ACC112 (cell line): ENCODE data around the gene COL8A2.

Source experiments
- H2AFZ ChIP-seq: fragments of 200-600 bp; sonication (generic); one replicate; pipeline ENCODE4 v1.6.0; 2017; ENCODE audit warnings: antibody characterized with exemption, low read length; ENCODE audit not compliant: unreplicated experiment
- H3K27ac ChIP-seq: fragments of 200-600 bp; sonication (generic); 2 replicates; pipeline ENCODE4 v1.5.1; 2014; ENCODE audit warnings: low read depth, mild to moderate bottlenecking, antibody characterized with exemption, low read length, moderate library complexity
- H3K27me3 ChIP-seq: fragments of 200-600 bp; sonication (generic); 2 replicates; pipeline ENCODE4 v1.6.1; 2014; ENCODE audit warnings: mild to moderate bottlenecking, antibody characterized with exemption, low read length, moderate library complexity, mixed read lengths; ENCODE audit not compliant: insufficient read depth
- H3K36me3 ChIP-seq: fragments of 200-600 bp; sonication (generic); 2 replicates; pipeline ENCODE4 v1.6.1; 2016; ENCODE audit warnings: mild to moderate bottlenecking, antibody characterized with exemption, low read length, moderate library complexity, mixed read lengths; ENCODE audit not compliant: insufficient read depth
- H3K4me1 ChIP-seq: fragments of 200-600 bp; sonication (generic); one replicate; pipeline ENCODE4 v1.6.1; 2016; ENCODE audit warnings: low read length, mixed read lengths; ENCODE audit not compliant: insufficient read depth, unreplicated experiment, control insufficient read depth
- H3K4me3 ChIP-seq: fragments of 200-600 bp; sonication (generic); 2 replicates; pipeline ENCODE4 v1.5.1; 2014; ENCODE audit warnings: mild to moderate bottlenecking, low read depth, low read length
- H3K79me2 ChIP-seq: fragments of 200-600 bp; sonication (generic); one replicate; pipeline ENCODE4 v1.6.0; 2016; ENCODE audit warnings: low read length; ENCODE audit not compliant: control insufficient read depth, unreplicated experiment, insufficient read depth

COL8A2 gene

DNA sequence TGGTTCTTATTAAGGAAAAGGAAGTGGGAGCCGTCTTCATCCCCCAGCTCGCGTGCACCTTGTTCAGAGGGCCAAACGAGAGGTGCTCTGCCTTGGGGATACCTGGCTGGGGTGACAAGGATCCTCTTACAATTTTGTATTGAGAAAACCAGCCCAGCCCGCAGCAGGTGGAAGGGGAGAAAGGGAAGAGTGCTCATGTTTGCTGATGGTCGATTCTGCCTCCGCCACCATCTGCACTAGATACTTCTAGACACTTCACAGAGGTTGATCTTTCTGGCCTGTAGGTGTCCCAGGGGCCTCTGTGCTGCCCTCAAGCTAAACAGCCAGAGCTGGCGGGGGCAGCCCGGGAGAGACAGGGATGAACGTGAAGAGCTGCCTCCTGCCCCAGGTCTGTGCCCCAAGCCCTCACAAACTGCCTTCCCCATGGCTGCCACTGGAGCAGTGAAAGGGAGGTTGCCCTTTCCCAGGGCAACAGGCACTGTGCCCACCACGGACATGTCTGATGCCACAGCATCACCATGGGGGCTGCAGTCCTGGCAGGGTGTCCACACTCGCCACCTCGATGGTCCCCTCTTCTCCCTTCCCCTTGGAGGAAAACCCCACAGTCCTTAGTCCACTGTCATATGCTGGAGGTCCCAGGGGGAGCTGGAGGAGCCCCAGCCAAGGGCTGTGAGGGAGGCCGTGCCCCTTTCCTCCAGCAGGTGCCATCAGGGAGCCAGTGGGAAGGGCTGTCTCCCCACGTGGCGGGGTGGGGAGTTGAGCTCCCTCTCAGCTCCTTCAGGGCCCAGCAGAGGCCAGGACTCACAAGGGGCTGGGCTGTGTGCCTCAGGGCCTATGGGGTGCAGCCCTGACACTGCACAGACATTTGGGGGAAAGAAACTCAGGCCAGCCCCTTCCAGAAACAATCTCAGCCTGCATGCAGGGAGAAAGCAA, 28.3 kb downstream of the COL8A2 start:
- Histone ChIP-seq H2AFZ (no peak overlapping the region), H3K79me2 (peaks cover 16% of the 10 kb centered on the region), H3K27me3 (no peaks in the 10 kb centered on the region), H3K4me1 (peaks cover 9% of the 10 kb centered on the region), H3K36me3 (peaks cover 30% of the 10 kb centered on the region), H3K4me3 (no peak overlapping the region), H3K27ac (no peak overlapping the region)

DNA sequence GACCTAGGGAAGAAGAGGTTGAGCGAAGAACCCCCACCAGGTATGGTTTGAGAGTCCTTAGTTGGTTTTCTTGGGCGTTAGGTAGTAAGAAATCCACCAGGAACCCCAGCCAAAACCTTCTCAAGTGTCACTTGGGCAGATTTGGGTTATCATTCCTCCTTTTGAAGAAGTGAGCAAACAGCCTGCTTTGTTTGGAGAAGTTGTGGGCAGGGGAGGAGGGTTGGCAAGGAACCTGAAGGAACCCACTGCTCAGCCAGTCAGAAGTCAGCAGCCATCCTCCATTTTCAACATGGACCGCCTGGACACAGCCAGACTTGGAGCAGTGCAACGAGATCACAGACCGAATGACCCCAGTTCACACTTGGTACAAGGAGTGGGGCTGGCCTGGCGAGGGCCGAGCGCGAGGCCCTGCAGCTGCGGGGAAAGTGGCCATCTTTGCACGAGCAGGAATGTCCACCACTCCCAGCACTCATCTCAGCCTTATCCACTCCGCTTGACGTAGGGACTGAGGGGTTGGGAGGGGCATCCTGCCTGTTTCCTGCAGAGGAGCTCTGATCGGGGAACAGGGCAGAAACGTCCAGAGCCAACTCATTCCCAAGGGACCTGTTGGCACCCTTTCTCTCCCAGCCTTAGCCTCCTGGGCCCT, 29.1 kb downstream of the COL8A2 start:
- H3K79me2 ChIP-seq: peaks cover 25% of the 10 kb centered on the region
- H3K27ac ChIP-seq: no peak overlapping the region
- H3K27me3 ChIP-seq: no peaks in the 10 kb centered on the region
- H3K4me1 ChIP-seq: peaks cover 9% of the 10 kb centered on the region
- H3K4me3 ChIP-seq: no peak overlapping the region
- no peak overlapping the region for H2AFZ ChIP-seq
- peaks cover 36% of the 10 kb centered on the region for H3K36me3 ChIP-seq

DNA sequence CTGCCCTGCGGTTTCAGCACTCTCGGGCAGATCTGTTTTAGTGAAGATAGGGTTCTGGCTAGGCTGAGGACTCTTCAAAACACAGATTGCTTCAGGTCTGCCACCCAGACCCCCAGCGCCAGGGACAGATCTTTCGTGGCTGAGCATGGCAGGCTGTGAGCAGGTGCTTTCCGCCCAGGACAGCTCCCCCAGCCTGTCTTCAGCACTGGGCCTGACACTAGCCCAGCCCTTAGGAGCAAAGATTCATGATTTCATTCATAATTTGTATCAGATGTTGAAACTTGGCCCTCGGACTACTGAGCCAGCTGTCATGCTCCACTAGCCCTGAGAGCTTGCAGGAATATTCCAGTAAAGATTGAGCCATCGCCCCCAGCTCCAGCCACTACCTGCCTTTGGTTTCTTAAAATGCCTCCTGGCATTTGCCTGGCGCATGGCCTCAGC, 30.4 kb downstream of the COL8A2 start:
- peaks cover 36% of the 10 kb centered on the region for H3K36me3 ChIP-seq

DNA sequence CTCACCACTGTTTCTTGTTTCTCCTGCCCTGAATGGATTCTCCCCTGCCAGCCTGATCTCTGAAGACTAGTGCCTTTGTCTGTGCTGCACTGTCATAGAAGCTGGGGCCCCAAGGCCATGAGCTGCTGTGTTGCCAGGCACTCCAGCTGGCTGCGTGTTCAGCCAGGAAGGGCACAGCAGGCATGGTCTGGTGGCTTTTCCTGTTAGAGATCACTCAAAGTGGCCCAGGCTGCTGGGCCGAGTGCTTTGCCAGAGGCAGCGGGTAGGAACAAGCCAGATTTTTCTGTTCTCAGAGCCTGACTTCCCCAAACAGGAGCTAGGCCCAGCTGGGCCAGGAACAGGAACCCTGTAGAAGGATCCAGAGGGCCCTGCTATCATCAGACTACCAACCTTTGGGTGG, 31.1 kb downstream of the COL8A2 start:
- no peak overlapping the region for H3K27ac ChIP-seq
- peaks cover 6% of the 10 kb centered on the region for H3K4me1 ChIP-seq
- no peak overlapping the region for H3K4me3 ChIP-seq
- H3K27me3 ChIP-seq: no peaks in the 10 kb centered on the region
- H3K36me3 ChIP-seq: peaks cover 36% of the 10 kb centered on the region
- H3K79me2 ChIP-seq: peaks cover 43% of the 10 kb centered on the region
- no peak overlapping the region for H2AFZ ChIP-seq

More for the DNA sequence above, 30.4 kb downstream of the COL8A2 start:
- Histone ChIP-seq H3K4me1 (peaks cover 6% of the 10 kb centered on the region), H3K27me3 (no peaks in the 10 kb centered on the region), H3K27ac (no peak overlapping the region), H3K79me2 (peaks cover 36% of the 10 kb centered on the region), H3K4me3 (no peak overlapping the region), H2AFZ (no peak overlapping the region)

DNA sequence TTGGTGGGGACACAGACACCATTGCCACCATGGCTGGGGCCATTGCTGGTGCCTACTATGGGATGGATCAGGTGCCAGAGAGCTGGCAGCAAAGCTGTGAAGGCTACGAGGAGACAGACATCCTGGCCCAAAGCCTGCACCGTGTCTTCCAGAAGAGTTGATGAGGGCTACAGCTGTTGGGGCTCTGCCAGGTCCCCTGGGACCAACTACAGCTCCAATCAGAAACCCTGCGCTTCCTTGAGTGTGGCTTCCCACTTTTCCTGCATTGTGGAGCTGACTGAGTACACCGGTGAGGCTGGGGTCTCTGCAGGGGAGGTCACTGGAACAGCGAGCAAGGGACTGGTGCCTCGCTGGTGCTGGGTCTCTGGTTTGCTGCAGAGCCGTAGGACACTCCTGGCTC, 31.8 kb downstream of the COL8A2 start:
- H2AFZ ChIP-seq: no peak overlapping the region
- H3K27ac ChIP-seq: no peak overlapping the region
- H3K4me1 ChIP-seq: peaks cover 6% of the 10 kb centered on the region
- H3K27me3 ChIP-seq: no peaks in the 10 kb centered on the region
- no peak overlapping the region for H3K4me3 ChIP-seq
- H3K79me2 ChIP-seq: peaks cover 44% of the 10 kb centered on the region
- H3K36me3 ChIP-seq: peaks cover 36% of the 10 kb centered on the region

DNA sequence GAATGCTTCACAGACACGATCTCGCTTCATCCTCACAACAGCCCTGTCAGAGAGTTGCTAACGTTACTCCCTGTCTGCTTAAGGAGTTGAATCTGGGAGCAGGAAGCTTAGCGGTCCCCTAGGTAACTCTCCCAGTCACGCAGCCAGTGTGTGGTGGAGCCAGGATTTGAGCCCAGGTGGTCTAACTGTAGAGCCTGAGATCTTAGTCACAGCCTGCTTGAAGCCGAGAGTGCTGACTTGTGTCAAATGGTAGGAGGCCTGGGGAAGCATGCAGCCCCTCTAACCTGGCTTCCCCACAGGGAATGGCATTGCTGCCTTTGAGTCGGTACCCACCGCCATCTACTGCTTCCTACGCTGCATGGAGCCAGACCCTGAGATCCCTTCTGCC, 32.2 kb downstream of the COL8A2 start:
- Histone ChIP-seq H3K27ac (no peak overlapping the region), H3K4me3 (no peak overlapping the region), H3K79me2 (peaks cover 44% of the 10 kb centered on the region), H3K36me3 (peaks cover 36% of the 10 kb centered on the region), H2AFZ (no peak overlapping the region), H3K4me1 (peaks cover 6% of the 10 kb centered on the region), H3K27me3 (no peaks in the 10 kb centered on the region)

- peaks cover 44% of the 10 kb centered on the region for H3K79me2 ChIP-seq
- H3K27me3 ChIP-seq: no peaks in the 10 kb centered on the region
- H3K4me3 ChIP-seq: no peak overlapping the region
- H2AFZ ChIP-seq: no peak overlapping the region
- peaks cover 36% of the 10 kb centered on the region for H3K36me3 ChIP-seq
- peaks cover 6% of the 10 kb centered on the region for H3K4me1 ChIP-seq
- H3K27ac ChIP-seq: no peak overlapping the region
Observed at GRCh38 chr1:36092166-36092797, 32.7 kb downstream of the COL8A2 start.

DNA sequence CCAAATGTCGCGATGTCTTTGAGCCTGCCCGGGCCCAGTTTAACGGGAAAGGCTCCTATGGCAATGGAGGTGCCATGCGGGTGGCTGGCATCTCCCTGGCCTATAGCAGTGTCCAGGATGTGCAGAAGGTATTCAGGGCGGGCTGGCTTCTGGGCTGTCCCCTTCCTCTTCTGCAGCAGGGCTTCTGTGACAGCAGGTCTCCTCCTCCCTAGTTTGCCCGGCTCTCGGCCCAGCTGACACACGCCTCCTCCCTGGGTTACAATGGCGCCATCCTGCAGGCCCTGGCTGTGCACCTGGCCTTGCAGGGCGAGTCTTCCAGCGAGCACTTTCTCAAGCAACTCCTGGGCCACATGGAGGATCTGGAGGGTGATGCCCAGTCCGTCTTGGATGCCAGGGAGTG, 33.3 kb downstream of the COL8A2 start:
- Histone ChIP-seq H2AFZ (no peak overlapping the region), H3K79me2 (peaks cover 44% of the 10 kb centered on the region), H3K36me3 (peaks cover 36% of the 10 kb centered on the region), H3K27ac (no peak overlapping the region), H3K4me1 (peaks cover 6% of the 10 kb centered on the region), H3K27me3 (no peaks in the 10 kb centered on the region), H3K4me3 (no peak overlapping the region)

DNA sequence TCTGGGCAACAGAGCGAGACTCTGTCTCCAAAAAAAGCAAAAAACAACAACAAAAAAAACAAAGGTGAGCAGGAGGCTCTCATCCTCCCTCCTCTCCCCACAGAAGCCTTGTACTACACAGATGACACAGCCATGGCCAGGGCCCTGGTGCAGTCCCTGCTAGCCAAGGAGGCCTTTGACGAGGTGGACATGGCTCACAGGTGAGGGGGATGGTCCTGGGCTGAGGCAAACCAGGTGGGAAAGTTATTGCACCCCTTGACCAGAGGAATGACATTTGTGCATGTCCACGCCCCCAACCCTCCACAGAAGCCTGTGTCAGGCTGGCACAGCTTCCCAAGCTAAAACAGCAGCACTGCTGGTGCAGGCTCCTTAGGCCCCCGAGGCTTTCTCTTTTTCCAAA, 33.9 kb downstream of the COL8A2 start:
- H3K27me3 ChIP-seq: no peaks in the 10 kb centered on the region
- H3K4me3 ChIP-seq: no peak overlapping the region
- H3K36me3 ChIP-seq: peaks cover 35% of the 10 kb centered on the region
- peaks cover 44% of the 10 kb centered on the region for H3K79me2 ChIP-seq
- H3K4me1 ChIP-seq: peaks cover 6% of the 10 kb centered on the region
- H2AFZ ChIP-seq: no peak overlapping the region
- H3K27ac ChIP-seq: no peak overlapping the region

DNA sequence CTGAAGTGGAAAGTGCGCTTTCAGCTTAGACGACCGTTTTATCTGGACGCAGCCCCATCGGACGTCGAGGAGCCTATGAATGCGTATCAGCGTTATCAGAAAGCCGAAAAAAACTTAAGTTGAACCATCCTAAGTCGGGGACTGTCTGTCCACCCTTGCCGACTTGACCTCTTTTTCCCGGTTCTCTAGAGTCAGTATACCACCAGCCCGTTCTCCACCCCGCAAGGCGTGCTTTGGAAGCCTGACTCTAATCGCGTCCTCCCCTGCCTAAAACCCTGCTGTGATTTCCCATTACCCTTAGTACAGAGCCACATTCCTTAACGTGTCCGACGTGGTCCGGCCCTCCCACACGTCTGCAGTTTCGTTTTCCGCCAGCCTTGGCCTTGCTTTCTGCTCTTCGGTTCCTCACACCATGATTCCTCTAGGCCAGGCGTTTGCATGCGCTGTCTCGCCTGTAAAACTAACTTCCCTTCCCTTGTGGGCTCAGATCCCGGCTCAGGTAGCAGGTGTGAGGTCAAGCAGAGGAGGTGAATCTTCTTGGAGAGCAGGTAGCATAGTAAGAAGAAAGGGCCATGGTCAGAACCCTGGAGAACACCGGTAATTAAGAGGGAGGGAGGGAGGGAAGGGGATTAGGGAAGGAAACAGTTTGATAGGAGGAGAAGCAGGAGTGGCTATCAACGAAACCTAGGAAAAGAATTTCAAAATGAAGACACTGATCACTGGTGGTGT, 35.5 kb downstream of the COL8A2 start:
- peaks cover 27% of the 10 kb centered on the region; the same call in 1 of the 2 replicates for H3K36me3 ChIP-seq
- H3K4me1 ChIP-seq: peaks cover 8% of the 10 kb centered on the region
- peak overlapping the region; percentile 80 for H3K27ac ChIP-seq
- H3K27me3 ChIP-seq: no peaks in the 10 kb centered on the region
- H3K4me3 ChIP-seq: peak overlapping the region; percentile 99
- peaks cover 44% of the 10 kb centered on the region for H3K79me2 ChIP-seq
- peak overlapping the region; percentile 88 for H2AFZ ChIP-seq
